ENCODE measurements around the gene SLC25A21.

DNA sequence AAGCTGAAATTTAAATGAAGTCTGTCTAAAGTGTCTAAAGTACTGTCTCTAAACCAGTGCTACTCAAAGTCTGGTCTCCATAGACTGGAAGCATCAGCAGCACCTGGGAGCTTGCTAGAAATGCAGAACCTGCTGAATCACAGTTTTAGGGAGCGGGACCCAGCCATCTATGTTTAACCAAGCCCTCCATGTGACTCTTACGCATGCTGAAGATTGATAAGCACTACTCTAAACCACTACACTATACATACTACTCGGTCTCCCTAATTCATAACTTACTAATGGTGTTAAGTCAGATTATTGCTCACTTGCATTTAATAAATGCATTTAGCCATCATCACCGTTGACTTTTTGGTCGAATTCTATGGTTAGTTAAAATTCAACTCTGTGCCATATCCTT is 88.8 kb downstream of the SLC25A21 start:
- TF ChIP-seq POLR2AphosphoS5 (IDR thresholded peaks at IDR 0.05) (no peak), CTCF (IDR thresholded peaks at IDR 0.05) (no peak)
